ENCODE measurements around the gene AIFM1. TPM values are rescaled to one million over a fixed set of nuclear protein-coding genes. Genes with fewer than 3 reads are reported as not detected.

Gene AIFM1
- total RNA-seq, 1 donor from 2014 or later: 35.4 TPM

DNA sequence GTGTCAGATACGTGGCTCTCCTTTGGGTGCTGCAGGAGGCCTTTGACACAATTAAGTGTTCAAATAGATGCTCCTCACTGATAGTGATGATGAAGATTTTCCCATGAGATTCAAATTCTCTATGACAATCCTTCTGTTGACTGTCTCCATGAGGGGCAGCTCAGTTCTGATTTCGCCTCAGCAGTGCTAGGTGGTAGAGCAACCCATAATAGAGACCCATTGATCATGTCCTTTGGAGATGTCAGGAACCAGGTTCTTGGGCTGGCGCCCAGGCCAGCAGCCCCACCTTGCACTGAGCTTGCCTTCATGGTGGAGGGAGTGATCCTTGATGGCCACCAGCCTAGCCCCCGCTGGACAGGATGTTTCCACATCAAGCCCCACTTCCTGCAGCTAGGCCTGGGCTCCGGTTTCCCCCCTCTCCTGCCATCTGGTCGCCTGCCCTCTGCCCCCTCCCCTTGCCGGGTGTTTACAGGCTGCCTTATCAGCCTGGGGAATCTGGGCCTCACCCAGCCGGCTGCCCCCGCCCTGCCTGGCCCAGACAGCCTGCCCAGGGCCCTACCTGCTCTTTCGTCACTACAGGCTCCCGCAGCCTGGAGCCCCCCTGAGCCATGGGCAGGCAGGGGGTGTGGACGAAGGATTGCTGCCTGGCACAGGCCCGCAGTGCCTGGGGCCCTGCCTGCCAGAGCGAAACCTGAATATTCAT, 68.0 kb downstream of the AIFM1 start:
- DNase-seq (ENCODE audit: low spot score): no peak

DNA sequence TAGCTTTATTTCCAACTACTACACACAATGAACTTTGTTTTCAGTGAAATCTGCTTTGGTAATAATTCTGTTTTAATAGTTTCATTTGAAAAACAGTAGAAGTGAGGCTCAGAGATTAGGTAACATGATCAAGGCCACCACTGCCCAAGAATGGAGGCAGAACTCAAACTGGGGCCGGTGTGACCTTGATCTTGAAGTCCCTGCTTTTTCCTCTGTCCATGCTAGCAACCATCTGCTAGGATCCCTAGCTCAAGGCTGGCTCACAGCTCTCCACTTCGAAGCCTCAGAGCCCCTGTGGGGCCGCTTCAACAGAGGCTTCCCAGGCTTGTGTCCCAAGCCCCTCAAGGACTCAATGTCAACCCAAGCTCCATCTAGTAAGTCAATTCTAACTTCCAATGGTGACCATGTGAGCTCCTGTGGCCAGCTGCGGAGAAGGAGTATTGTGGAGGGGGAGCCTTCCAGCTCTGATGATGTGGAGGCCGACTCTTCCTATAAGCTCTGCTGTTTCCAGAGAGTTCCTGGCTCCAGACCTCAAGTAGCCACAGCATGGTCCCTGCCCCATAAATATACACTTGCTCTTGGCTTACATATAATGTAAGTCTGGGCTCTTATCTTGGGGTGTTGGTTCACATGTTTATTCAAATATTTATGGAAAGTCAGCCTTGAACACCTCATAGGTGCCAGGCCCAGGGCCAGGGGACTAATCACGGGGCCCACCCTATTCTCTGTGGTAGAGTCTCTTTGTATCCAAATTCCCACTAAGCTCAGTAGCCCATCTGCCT, 70.2 kb downstream of the AIFM1 start:
- DNase-seq (ENCODE audit: low spot score): no peak

DNA sequence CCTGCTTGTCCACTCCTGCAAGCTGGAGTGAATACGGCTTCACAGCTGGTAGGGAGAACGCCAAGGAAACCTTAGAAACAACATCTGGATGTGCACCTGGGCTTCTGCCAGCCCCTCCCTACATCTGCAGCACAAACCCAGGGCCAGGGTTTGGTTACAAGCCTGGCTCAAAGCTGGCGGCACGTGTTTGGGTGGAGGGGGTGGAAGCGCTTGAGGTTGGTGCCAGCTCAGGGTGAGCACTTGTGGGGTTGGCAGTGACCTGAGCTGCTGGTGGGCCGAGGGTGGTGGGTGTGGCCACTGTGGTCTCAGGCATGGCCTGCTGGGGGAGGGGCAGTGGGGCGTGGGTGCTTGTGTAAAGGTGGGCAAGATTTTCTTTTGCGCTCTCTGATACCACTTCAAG, 70.9 kb downstream of the AIFM1 start:
- no peak for DNase-seq (ENCODE audit: low spot score)

DNA sequence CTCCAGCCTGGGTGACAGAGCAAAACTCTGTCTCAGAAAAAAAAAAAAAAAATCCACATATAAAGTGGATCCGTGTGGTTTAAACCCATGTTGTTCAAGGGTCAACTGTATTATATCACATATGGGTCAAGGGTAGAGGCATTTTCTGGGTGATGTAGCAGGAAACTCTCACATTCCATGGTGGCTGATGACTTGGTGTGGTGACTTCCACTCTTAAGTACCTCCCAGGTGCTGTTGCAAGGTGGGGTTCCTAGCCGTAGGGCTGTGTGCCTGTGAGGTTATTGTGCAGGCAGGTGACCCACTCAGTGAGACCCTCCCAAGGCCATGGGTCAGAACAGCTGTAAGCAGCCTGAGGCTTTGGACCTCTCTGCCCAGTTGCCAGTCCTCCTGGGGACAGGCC, 72.4 kb downstream of the AIFM1 start:
- DNase-seq (ENCODE audit: low spot score): no peak

DNA sequence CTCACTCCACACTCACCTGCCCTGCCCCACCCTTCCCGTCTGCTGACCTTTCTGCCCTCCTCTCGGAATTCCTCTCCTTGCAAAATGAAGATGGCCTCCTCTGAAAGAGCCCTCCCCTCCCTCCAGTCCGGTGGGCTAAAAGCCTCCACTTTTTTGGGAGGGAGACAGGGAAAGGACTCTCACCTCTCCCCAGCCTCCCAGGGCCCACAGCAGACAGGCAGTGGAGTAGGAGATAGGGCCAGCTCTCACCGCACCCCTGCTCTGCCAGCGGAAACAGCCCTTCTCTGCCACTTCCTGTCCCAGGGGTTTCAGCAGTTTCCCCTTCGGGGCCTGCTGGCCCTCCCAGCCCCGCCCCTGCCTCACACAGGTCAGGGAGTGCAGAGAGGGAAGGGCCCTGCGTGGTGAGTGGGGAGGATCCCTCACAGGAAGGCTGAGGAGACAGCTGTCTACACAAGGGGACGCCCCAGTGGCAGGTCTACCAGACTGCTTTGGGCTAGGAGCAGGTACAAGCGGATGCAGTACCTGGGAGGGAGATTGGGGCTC, 73.6 kb downstream of the AIFM1 start:
- DNase-seq (ENCODE audit: low spot score): no peak

DNA sequence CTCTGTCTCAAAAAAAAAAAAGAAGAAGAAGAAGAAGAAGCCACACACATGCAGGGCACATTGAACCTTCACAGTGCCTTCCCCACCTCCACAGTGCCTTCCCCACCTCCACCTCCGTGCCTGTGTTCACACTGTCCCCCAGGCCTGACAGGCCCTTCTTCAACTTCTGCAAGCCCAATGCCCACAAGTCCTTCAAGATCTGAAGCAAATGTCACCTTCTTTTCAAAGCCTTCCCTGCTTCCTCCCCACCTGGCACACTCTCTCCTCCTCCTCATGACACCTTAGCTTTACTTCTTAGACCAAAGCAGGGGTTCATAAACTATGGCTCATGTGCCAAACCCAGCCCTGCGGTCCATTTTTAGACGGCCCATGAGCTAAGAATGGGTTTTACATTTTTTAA, 75.3 kb downstream of the AIFM1 start:
- no peak for DNase-seq (ENCODE audit: low spot score)

DNA sequence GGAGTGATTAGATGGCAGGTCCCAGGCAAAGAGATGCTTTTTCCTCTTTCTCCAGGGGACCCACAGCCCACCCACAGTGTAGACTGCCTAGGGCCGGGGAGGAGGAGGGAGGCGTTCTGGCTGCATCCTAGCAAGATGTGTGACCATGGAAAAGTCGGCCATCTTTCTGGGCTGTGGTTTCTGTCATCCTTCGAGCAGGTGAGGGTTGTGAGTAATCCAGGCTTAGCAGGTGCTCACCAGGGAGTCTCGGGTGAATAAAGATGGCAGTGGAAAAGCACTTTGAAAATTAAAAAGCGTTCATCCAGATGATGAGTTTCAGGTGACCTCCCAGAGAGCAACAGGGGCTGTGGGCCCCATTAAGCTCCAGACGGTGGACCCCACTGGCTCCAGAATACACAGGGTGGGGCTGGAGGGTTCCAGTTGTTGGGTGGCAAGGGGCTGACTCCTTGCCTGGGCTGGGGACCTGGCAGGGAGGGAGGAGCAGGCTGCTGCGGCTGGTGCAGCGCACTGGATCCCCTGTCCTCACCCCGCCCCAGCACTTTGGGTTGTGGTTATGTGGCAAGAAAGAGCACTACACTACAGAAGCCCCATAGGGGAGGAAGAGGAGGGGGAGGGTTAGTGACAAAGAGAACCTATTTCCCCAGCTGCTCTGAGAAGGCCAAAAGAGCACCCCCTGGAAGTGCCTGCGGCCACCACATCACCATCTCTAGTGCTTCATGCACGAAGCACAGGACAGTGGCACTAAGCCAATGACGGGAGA, 79.0 kb downstream of the AIFM1 start:
- DNase-seq (ENCODE audit: low spot score): no peak

DNA sequence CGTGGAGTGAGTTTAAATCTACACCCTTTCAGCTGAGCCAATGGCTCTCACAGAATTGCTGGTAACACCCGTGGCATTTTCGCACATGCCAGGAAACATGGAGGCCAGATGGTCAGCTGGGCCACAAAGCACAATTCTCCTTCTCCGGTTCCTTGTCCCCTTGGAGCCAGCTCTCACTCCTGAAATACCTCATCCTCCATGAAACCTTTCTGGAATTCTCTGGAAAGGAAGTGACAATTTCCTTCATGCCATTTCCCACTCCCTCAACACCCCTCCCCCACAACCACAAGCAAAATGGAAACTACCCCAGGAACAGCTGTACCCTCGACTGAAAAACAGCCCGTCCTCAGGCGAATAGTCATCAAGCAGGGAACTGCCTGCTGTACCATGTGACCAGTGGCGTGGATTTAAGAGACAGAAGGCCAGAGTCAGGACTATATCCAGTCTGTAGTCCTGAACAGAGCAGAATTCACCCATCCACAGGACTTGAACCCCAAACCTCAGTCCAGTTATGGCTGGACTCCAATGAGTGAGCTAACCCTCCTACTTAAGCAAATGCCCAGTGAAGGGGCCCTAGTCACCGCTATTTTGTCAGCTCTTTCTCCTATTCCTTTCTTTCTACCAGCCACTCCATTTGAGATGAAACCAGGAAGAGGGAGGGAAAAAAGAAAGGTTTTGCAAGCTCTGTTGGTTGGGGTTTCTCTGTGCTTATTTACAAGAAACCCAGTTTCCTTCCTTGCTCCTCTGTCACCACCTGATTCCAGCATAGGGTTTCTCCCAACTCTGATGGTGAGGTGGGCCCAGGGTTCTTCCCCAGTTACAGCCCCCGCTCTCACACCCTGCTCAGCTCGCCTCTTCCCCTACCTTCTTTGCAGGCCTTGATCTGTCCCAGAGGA, 79.8 kb downstream of the AIFM1 start:
- DNase-seq (ENCODE audit: low spot score): no peak

DNA sequence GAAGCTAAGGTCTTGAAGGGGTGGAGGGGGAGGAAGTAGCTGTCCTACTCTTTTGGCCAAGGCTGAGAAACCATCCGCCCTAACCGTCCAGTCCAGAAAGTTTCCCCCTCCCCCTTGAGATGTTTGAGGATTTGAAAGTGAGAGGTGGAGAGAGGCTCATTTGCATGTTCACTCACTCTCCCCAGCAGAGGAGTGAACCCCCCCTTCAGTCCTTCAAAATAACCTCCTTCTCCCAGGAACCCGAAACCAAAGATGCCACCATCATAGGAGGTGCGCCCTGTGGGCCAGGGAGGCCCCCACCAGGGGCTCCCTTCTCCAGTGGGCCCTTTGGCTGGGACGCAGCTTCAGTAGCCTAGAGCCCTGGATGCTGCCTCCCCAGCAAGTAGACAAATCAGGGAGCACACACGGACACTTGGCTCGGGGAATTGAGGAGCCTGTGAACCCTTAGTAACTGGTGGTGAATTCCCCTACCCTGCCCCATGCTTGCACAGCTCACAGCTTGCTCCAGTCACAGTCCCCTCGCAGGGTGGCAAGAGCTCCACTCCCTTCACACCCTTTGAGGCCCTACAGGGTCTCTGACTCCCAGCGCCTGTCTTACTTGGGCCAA, 80.9 kb downstream of the AIFM1 start:
- DNase-seq (ENCODE audit: low spot score): no peak

DNA sequence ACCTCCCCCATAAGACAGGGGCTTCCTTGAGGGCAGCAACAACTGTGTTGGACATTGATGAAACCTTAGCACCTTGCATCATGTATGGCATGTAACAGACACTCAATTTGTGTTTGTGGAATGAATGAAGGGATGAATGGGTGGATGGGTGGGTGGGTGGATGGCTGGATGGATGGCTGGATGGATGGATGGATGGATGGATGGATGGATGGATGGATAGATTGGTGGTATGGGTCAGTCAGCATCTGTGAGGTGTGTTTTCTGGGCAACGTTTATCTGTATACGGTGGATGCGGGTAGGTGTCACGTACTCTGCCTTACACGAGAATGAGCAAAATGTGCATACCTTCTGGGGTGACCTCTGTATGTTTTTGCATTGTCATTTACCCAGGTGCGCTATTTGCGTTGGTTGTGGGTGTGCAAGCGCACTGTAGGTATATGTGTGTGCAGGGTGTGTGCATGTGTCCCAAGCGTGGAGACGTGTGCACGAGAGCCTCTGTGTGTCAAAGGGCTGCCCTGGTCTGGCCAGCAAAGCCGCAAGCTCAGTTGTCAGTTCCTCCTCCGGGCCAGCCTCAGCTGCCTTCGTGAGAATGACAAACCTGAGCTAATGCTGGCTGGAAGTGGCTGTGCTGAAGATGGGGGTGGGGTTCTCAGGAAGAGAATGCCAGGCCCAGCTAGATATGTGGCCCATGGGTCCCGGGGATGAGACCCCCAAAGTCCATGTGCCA, 81.8 kb downstream of the AIFM1 start:
- DNase-seq (ENCODE audit: low spot score): no peak

DNA sequence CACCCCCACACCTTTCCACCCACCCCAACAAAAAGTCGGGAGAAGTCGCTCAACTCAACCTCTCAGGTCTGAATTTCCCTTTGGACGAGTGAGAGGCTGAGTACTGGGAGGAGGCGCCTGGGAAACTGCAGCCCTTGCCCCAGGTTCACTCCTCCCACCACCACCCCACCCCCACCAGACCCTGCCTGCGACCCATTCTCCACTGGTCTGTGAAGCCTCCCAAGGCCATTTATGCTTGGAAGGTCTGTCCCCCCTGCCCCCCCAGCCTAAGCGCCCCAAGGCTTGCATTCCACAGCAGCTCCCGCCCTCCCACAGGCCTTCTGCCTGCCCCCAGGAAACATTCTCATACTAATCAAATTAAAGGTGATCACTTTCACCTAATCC, 82.5 kb downstream of the AIFM1 start:
- DNase-seq (ENCODE audit: low spot score): no peak

DNA sequence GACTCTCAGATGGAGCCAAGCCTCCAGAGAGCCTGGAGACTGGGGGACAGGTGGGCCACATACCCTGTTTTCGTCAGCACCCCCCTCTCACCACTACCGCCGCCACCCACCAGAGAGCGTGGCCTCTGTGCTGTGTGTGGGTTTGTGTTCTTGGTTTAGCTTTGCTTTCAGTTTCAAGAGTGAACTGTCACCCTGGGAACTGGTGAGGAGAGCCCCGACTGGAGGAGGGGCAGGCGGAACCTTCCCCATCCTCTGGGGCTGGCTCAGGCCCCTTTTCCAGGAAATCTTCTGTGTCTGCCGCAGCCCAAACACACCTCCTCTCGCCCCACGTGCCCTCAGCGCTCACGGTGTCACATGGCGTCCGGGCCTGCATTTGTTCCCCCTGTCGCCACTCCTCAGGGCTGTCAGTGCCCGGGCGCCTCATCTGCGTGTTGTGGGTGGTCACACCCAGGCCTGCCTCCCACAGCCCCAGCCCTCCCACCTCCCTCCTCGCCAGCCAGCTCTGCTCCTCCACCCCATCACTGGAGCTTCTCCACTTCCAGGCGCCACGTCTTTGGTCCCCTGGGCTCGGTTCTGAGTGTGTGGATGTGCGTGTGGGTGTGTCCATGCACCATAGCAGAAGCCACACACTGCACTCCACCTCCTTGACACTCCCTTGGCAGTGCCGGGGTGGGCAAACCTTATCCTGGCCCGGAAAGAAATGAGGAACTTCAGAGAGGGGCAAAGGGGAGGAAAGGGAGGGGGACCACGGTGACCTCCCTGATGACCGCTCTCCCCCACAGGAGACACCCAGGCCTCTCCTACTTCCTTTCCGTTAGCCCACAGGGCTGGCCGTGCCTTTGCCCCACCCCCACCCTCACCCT, 83.2 kb downstream of the AIFM1 start:
- DNase-seq (ENCODE audit: low spot score): no peak

DNA sequence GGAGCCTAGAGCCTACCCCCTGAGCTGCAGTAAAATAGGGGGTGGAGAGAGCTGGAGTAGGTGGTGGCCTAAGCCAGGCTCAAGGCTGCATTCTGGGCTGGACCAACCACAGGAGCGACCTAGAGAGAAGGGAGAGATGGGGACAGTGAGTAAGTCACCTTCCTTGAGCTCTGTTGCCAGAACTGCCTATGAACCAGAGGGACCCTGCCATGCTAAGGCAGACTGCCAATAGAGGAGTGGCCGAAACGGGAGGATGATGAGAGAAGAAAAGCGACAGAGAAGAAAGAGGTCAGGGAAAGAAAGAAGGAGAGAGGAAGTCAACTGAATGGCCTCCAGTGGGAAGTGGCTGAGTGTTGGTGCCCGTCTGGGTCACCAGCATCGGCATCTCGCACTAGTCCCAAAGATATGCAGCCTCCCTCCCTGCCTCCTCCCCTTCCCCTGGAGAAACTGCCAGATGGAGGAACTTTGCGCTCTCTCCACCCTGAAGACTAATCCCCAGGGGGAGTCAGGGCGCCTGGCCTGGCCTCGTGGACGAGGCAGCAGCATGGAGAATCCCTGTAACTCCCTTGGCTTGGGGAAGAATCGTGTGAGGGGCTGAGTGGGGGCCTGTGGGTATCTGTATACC, 84.1 kb downstream of the AIFM1 start:
- DNase-seq (ENCODE audit: low spot score): no peak

DNA sequence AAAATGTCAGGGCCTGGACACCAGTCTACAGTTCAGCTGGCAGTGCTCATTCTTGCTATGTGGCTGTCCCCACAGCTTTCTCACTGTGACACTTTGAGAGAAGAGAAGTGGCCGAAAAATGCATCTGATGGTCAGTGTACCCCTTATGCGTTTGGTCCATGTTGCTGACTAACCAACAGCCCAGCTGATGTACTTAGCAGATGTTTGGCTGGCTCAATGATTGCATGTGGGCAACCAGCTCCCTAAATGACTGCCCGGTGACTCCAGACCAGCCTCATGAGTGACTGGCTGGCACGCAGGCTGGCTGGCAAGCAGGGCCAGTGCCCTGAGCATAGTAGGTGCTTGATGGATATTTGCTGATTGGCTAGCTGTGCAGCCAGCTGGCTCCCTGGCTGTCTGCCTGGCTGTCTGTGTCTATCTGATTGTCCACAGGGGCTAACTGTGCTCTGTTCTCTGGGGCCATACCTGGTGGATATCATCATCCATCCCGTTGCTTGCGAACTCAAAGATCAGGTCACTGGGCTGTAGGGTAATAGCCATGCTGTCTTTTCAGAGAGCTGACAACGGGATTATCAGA, 84.8 kb downstream of the AIFM1 start:
- DNase-seq (ENCODE audit: low spot score): no peak

DNA sequence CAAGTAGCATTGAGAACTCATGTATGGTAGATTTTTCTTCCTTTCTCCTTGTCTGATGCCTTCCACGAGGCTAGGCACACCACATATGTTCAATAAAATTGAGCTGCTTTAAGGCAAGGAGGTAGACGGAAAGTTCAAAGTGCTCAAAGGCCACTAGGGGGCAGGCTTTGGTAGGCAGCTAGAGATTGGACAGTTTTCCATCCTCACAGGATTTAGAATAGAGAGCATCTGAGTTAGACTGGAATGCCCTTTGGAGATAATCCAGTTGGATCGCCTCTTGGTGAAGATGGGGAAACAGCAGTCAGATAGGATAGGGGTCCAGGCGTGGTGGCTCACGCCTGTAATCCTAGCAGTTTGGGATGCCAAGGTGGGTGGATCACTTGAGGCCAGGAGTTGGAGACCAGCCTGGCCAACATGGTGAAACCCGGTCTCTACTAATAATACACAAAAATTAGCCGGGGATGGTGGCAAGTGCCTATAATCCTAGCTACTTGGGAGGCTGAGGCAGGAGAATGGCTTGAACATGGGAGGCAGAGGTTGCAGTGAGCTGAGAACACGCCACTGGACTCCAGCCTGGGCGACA, 85.7 kb downstream of the AIFM1 start:
- DNase-seq (ENCODE audit: low spot score): no peak

All from mesenteric fat pad (tissue), 1 donor.